ENCODE measurements around the gene PPA2.

DNA sequence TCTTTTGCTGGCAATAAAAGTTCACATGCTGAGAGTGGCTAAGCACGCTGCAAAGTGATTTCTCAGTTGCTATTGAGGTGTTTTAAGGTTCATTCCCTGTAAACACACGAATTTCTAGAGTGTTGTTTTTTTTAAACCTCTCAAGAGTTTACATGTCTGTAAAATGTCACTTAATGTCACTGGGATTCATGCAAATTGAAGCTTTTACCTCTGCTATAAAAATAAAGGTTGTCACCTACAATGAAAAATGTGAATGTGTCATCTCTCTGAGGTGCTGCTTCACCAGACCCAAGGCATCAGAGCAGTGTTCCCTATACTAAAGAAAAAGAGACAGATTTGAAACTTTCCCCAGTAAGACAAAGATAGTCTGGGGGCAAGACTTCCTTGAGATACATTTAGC lies 127.0 kb downstream of the PPA2 start:
- TF ChIP-seq, protein P1, sequence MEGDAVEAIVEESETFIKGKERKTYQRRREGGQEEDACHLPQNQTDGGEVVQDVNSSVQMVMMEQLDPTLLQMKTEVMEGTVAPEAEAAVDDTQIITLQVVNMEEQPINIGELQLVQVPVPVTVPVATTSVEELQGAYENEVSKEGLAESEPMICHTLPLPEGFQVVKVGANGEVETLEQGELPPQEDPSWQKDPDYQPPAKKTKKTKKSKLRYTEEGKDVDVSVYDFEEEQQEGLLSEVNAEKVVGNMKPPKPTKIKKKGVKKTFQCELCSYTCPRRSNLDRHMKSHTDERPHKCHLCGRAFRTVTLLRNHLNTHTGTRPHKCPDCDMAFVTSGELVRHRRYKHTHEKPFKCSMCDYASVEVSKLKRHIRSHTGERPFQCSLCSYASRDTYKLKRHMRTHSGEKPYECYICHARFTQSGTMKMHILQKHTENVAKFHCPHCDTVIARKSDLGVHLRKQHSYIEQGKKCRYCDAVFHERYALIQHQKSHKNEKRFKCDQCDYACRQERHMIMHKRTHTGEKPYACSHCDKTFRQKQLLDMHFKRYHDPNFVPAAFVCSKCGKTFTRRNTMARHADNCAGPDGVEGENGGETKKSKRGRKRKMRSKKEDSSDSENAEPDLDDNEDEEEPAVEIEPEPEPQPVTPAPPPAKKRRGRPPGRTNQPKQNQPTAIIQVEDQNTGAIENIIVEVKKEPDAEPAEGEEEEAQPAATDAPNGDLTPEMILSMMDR (IDR thresholded peaks at IDR 0.05; ENCODE audit: low read length) = no peak
- TF ChIP-seq EZH2 (IDR thresholded peaks at IDR 0.05; ENCODE audit: borderline replicate concordance, low read length) = no peak

Data from OCI-LY1 (cell line).